Fibroblast of lung (primary cell): ENCODE data around the gene SLC13A1.

ENCODE experiments used
- CTCF ChIP-seq, 2 donors: IDR thresholded peaks in 1 of 2; conservative IDR thresholded peaks in 1 of 2; 1 replicate in 1 of 2; 2 replicates in 1 of 2; pipeline ENCODE4 v1.5.1; 2011 to 2012; ENCODE audit warnings: low read length in 2 of 2, control low read depth in 1 of 2, inconsistent platforms in 1 of 2, low read depth in 1 of 2, mild to moderate bottlenecking in 1 of 2
- EZH2 ChIP-seq: IDR thresholded peaks from 2 replicates; pipeline ENCODE4 v1.5.1; 2012; ENCODE audit warnings: low read length, control low read depth, mild to moderate bottlenecking; ENCODE audit errors: missing control alignments

- no peak for TF ChIP-seq CTCF (conservative IDR thresholded peaks at IDR 0.05 in 1 of 2, IDR thresholded peaks at IDR 0.05 in 1 of 2; ENCODE audit: low read depth in 1 of 2, low read length in 2 of 2)
- no peak for TF ChIP-seq EZH2
Observed at GRCh38 chr7:123198111-123198510, 1.7 kb downstream of the SLC13A1 start.
